HEK293T (cell line): ENCODE measurements around the gene SMIM38.
"Not testable (repeated sequence)": the region's sequence is repeated elsewhere in the genome, so short reads cannot be mapped to it uniquely, and the experiment has no call there.

Source experiments
- CTCF ChIA-PET: fragments of 350-600 bp; formaldehyde crosslinking; extraction: SDS; loops from one replicate; lab custom pipeline; 2021; ENCODE audit warnings: antibody characterized with exemption, inconsistent platforms; lab: Yijun Ruan, JAX
- POLR2A ChIA-PET: fragments of 350-600 bp; formaldehyde crosslinking; extraction: SDS; loops from one replicate; lab custom pipeline; 2020; ENCODE audit warnings: antibody characterized with exemption, inconsistent platforms; lab: Yijun Ruan, JAX
- DNase-seq: peaks from one replicate; pipeline ENCODE4 v3.0.0; 2012; ENCODE audit warnings: mixed read lengths; ENCODE audit errors: extremely low spot score
- ARNT ChIP-seq: fragments of 450-650 bp; IDR thresholded peaks from 2 replicates; pipeline ENCODE4 v1.6.1; 2017; ENCODE audit warnings: mild to moderate bottlenecking
- BHLHE40 ChIP-seq: fragments of 450-650 bp; IDR thresholded peaks from 2 replicates; pipeline ENCODE4 v1.6.1; 2016; ENCODE audit warnings: mild to moderate bottlenecking, moderate library complexity, borderline replicate concordance
- CTBP1 ChIP-seq: fragments of 450-650 bp; IDR thresholded peaks from 2 replicates; pipeline ENCODE4 v1.6.1; 2016; ENCODE audit warnings: borderline replicate concordance
- ELF4 ChIP-seq: fragments of 450-650 bp; IDR thresholded peaks from 2 replicates; pipeline ENCODE4 v1.6.1; 2017; ENCODE audit warnings: antibody characterized with exemption
- FOXA1 ChIP-seq: fragments of 450-650 bp; IDR thresholded peaks from 2 replicates; pipeline ENCODE4 v1.6.1; 2016; ENCODE audit warnings: mild to moderate bottlenecking
- FOXK2 ChIP-seq: fragments of 450-650 bp; IDR thresholded peaks from 2 replicates; pipeline ENCODE4 v1.6.1; 2016; ENCODE audit warnings: mild to moderate bottlenecking
- FOXM1 ChIP-seq: fragments of 450-650 bp; IDR thresholded peaks from 2 replicates; pipeline ENCODE4 v1.6.1; 2017; ENCODE audit warnings: mild to moderate bottlenecking, borderline replicate concordance
- HDGF ChIP-seq: fragments of 450-650 bp; IDR thresholded peaks from 2 replicates; pipeline ENCODE4 v1.6.1; 2017; ENCODE audit warnings: antibody characterized with exemption, borderline replicate concordance
- L3MBTL2 ChIP-seq: fragments of 450-650 bp; conservative IDR thresholded peaks from 2 replicates; pipeline ENCODE4 v1.6.1; 2016; ENCODE audit warnings: mild to moderate bottlenecking
- LEF1 ChIP-seq: fragments of 450-650 bp; IDR thresholded peaks from 2 replicates; pipeline ENCODE4 v1.6.1; 2017; ENCODE audit warnings: mild to moderate bottlenecking, borderline replicate concordance
- NFRKB ChIP-seq: fragments of 450-650 bp; IDR thresholded peaks from 2 replicates; pipeline ENCODE4 v1.6.1; 2016; ENCODE audit warnings: mild to moderate bottlenecking, moderate library complexity
- SP1 ChIP-seq: fragments of 450-650 bp; IDR thresholded peaks from 2 replicates; pipeline ENCODE4 v1.6.1; 2017
- SUZ12 ChIP-seq: fragments of 450-650 bp; IDR thresholded peaks from 2 replicates; pipeline ENCODE4 v1.6.1; 2016; ENCODE audit warnings: mild to moderate bottlenecking
- TARDBP ChIP-seq: fragments of 450-650 bp; IDR thresholded peaks from 2 replicates; pipeline ENCODE4 v1.6.1; 2016
- ZNF384 ChIP-seq: fragments of 450-650 bp; IDR thresholded peaks from 2 replicates; pipeline ENCODE4 v1.6.1; 2016
- TF ChIP-seq, protein P1 (sequence below): fragments of 450-650 bp; IDR thresholded peaks from 2 replicates; pipeline ENCODE4 v1.6.1; 2016

The SMIM38 gene

DNA sequence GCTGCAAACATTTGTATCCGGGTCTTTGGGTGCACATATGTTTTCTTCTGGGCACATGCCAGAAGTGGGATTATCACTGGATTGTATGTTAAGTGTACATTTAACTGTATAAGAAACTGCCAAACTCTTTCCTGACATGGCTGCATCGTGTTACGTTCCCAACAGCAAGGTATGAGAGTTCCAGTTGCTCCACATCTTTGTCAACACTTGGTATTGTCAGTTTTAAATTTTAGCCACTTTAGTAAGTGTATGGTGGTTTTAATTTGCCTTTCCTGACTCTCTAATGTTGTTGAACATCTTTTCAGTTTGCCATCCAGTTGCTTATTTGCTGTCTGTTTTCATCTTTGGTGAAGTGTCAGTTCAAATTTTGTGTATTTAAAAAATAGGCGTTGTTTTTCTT is 22.5 kb upstream of the SMIM38 start:
- CTCF ChIA-PET, result no interaction called here
- POLR2A ChIA-PET, result no interaction called here
- no peak for DNase-seq
- TF ChIP-seq ZNF384 (no peak), BHLHE40 (no peak), ARNT (no peak), LEF1 (no peak), L3MBTL2 (no peak)

DNA sequence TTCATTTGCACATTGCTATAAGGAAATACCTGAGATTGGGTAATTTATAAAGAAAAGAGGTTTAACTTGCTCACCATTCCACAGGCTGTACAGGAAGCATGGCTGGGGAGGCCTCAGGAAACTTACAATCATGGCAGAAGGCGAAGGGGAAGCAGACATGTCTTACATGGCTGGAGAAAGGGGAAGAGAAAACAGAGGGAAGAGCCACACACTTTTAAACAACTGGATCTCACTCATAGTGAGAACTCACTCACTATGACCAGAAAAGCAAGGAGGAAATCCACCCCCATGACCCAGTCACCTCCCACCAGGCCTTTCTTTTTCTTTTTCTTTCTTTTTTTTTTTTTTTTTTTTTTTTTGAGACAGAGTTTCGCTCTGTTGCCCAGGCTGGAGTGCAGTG is 21.6 kb upstream of the SMIM38 start:
- CTCF ChIA-PET, result interaction anchor here (0.6 kb wide), 1 partner anchor 18 kb away, joined by 3 read pairs; no protein-coding TSS in a partner anchor
- POLR2A ChIA-PET, DNase-seq: not testable (repeated sequence)

DNA sequence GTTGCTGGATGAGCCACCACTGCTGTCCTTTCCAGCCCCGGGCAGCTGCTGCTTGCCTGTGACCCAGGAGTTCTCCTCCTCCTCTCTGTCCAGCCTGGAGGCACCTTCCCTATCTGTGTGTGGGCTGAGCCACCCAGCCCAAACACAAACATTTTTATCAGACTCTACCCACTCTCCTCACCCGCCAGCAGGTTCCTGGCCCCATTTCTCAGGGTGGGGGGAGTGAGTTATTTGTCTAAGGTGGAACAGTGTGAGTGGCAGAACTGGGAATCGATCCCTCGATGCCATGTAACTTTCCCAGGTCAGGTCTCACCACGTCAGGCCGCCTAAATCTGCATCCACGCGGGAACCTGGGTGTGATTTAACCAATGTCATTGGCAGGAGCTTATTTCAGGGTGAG is 20.8 kb upstream of the SMIM38 start:
- no peak for DNase-seq
- POLR2A ChIA-PET, result no interaction called here
- TF ChIP-seq LEF1 (no peak), NFRKB (no peak), ARNT (no peak), FOXM1 (no peak), FOXA1 (no peak), ELF4 (no peak), SP1 (no peak), FOXK2 (no peak), TARDBP (no peak), BHLHE40 (no peak), SUZ12 (no peak), ZNF384 (no peak), L3MBTL2 (no peak), CTBP1 (no peak)
- TF ChIP-seq, protein P1, sequence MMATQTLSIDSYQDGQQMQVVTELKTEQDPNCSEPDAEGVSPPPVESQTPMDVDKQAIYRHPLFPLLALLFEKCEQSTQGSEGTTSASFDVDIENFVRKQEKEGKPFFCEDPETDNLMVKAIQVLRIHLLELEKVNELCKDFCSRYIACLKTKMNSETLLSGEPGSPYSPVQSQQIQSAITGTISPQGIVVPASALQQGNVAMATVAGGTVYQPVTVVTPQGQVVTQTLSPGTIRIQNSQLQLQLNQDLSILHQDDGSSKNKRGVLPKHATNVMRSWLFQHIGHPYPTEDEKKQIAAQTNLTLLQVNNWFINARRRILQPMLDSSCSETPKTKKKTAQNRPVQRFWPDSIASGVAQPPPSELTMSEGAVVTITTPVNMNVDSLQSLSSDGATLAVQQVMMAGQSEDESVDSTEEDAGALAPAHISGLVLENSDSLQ, result no peak
- CTCF ChIA-PET, result interaction anchor here (0.6 kb wide), 1 partner anchor 17 kb away, joined by 3 read pairs; no protein-coding TSS in a partner anchor

DNA sequence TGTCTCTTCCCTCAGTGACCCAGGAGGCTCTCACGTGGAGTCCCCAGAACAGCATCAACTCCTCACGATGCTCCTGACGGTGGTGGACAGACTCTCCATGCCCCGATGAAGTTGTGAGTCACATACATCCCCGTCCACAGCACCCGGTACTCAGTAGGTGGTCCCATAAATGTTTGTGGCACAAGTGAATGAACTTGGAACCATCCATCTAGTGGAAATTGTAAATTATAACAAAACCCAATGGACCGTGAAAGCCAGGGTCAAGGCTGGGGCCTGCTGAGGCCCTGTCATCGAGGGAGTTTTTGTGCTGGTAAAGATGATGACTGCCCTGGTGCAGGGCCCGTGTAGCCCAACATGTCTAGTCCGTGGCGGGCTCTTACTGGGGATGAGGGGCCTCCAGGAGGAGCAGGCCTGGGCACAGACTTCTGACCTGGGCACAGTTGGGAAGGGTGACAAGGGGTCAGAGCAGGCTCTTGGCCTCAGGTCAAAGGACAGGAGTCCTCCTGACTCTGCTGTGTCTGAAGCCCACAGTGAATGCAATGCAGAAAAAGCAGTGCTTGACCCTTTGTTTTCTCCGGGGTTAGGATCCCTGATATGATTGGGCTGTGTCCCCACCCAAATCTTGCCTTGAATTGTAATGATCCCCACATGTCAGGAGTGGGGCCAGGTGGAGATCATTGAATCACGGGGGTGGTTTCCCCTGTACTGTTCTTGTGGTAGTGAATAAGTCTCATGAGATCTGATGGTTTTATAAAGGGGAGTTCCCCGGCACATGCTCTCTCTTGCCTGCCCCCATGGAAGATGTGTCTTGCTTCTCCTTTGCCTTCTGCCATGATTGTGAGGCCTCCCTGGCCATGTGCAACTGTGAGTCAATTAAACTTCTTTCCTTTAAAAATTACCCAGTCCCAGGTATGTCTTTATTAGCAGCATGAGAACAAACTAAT is 20.0 kb upstream of the SMIM38 start:
- ChIA-PET CTCF (no interaction called here), POLR2A (no interaction called here)
- DNase-seq, result no peak
- TF ChIP-seq HDGF, result no peak
- TF ChIP-seq SUZ12, result no peak
- TF ChIP-seq L3MBTL2, result no peak
- TF ChIP-seq ARNT, result no peak
- no peak for TF ChIP-seq BHLHE40
- no peak for TF ChIP-seq FOXM1
- TF ChIP-seq FOXA1, result no peak
- TF ChIP-seq FOXK2, result no peak
- no peak for TF ChIP-seq TARDBP
- TF ChIP-seq SP1, result no peak
- TF ChIP-seq ZNF384, result no peak
- no peak for TF ChIP-seq LEF1
- TF ChIP-seq NFRKB, result no peak
- TF ChIP-seq, protein P1, result no peak
- TF ChIP-seq ELF4, result no peak
- TF ChIP-seq CTBP1, result no peak

DNA sequence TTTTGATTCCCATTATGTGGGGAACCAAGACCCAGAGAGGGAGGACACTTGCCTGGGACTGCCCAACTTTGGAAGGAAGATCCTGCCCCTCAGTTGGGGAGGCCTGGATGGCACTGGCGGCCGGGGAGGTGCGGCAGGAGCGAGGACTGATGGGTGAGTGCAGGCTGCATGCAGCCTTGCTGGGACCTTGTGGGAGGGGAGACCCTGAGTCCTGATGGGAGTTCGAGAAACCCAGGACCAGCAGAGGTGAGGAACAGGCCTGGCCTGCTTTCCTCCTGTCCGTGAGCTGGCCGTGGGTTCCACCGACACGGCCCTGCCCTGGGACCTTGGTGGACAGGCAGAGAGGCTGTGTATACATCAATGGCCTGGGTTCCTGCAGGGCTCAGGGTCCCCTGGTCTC is 19.3 kb upstream of the SMIM38 start:
- CTCF ChIA-PET, result no interaction called here
- TF ChIP-seq ZNF384, result no peak
- DNase-seq, result no peak
- POLR2A ChIA-PET, result interaction anchor here (0.5 kb wide), 1 partner anchor 160 kb away, joined by 3 read pairs; no protein-coding TSS in a partner anchor

DNA sequence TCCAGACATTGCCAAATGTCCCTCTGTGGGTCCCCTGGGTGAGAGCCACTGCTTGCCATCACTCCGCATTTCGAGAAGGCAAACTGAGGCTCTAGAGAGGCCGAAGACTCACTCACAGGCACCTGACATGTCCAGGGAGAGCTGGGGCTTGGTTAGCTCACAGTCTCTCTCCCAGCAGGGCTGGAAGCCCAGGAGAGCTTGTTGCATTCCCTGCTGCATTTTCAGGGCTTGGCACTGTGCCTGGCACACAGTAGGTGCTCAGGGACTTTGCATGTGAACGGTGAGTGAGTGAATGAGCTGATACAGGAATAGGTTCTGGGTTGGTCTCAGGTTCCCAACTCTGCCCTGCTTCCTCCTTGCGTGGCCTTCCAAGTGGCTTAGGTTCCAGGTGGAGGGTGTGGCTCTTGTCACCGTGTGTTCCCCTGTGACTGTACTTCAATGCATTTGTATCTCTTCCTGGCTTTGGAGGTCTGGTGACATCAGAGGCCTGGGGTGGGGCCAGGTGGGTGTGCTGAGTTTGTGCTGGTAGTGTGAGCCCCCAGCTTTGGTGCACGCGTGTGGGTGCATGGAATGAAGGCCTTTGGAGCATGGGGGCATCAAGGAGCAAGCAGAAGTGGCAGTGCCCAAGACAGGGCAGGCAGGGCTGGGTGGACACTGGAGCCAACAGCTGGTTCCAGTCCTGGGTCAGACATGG is 18.4 kb upstream of the SMIM38 start:
- DNase-seq, result no peak
- ChIA-PET CTCF (no interaction called here), POLR2A (interaction anchor here (0.5 kb wide), 1 partner anchor 160 kb away, joined by 3 read pairs; no protein-coding TSS in a partner anchor)
- TF ChIP-seq L3MBTL2 (no peak), CTBP1 (no peak), FOXK2 (no peak), SP1 (no peak), FOXA1 (no peak), LEF1 (no peak), SUZ12 (no peak), HDGF (no peak), FOXM1 (no peak)

DNA sequence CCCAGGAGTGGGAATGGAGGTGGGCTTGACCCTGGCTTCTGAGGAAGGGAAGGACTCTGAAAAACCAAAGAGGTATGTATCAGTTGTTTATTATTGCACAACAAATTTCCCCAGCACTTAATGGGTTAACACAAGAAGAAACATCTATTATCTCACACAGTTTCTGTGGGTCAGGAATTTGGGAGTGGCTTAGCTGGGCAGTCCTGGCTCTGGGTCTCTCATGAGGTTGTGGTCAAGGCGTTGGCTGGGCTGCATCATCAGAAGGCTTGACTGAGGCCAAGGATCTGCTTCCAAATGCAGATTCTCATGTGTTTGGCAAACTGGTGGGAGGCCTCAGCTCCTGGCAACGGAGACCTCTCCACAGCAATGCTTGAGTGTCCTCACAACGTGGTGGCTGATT is 17.5 kb upstream of the SMIM38 start:
- no peak for DNase-seq
- POLR2A ChIA-PET, result no interaction called here
- TF ChIP-seq CTBP1, result no peak
- no peak for TF ChIP-seq L3MBTL2
- TF ChIP-seq BHLHE40, result no peak
- TF ChIP-seq SUZ12, result no peak
- TF ChIP-seq, protein P1, result no peak
- TF ChIP-seq HDGF, result no peak
- no peak for TF ChIP-seq SP1
- TF ChIP-seq ELF4, result no peak
- TF ChIP-seq LEF1, result no peak
- no peak for TF ChIP-seq FOXM1
- TF ChIP-seq FOXK2, result no peak
- TF ChIP-seq TARDBP, result no peak
- no peak for TF ChIP-seq NFRKB
- CTCF ChIA-PET, result no interaction called here

DNA sequence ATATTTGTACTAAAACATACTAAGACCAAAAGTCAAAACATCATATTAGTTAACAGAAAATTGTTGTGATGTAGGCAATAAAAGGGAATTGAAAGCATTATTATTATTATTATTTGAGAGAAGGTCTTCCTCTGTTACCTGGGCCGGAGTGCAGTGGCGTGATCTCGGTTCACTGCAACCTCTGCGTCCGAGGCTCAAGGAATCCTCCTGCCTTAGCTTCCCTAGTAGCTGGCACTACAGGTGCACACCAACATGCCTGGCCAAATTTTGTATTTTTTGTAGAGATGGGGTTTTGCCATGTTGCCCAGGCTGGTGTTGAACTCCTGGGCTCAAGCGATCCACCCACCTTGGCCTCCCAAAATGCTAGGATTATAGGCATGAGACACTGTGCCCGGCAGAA is 15.6 kb upstream of the SMIM38 start:
- POLR2A ChIA-PET, result not testable (repeated sequence)
- CTCF ChIA-PET, result interaction anchor here (1.1 kb wide), 1 partner anchor 9 kb away, joined by 5 read pairs; no protein-coding TSS in a partner anchor

More for the DNA sequence above, 15.6 kb upstream of the SMIM38 start:
- DNase-seq, result not testable (repeated sequence)
